HG02610 (cell line): ENCODE results near the gene RAB30.

Source experiments
- ATAC-seq: cut with Tn5 transposase; IDR thresholded peaks from one replicate; pipeline ENCODE4 v1.9.1; 2021; ENCODE audit warnings: mild to moderate bottlenecking, moderate library complexity; ENCODE audit not compliant: unreplicated experiment

RAB30 gene

GRCh38 chr11:83041126-83041525, 30.6 kb downstream of the RAB30 start:
- ATAC-seq: no peak

GRCh38 chr11:83039566-83039965, 32.1 kb downstream of the RAB30 start:
- ATAC-seq: no peak

GRCh38 chr11:83037877-83038276, 33.8 kb downstream of the RAB30 start:
- no peak for ATAC-seq

GRCh38 chr11:83036701-83037100, 35.0 kb downstream of the RAB30 start:
- no peak for ATAC-seq

- ATAC-seq: peak; percentile 65
Observed at GRCh38 chr11:83035070-83035854, 36.4 kb downstream of the RAB30 start.

- peak; percentile 31 for ATAC-seq
Observed at GRCh38 chr11:83034673-83035014, 37.1 kb downstream of the RAB30 start.

GRCh38 chr11:83033972-83034672, 37.6 kb downstream of the RAB30 start:
- ATAC-seq: peak; percentile 44

GRCh38 chr11:83033371-83033770, 38.3 kb downstream of the RAB30 start:
- ATAC-seq: no peak

- ATAC-seq: no peak
Observed at GRCh38 chr11:83031127-83031526, 40.6 kb downstream of the RAB30 start.

- ATAC-seq: no peak
Observed at GRCh38 chr11:83027794-83028193, 43.9 kb downstream of the RAB30 start.

GRCh38 chr11:83027289-83027688, 44.4 kb downstream of the RAB30 start:
- no peak for ATAC-seq

- no peak for ATAC-seq
Observed at GRCh38 chr11:83026229-83026628, 45.5 kb downstream of the RAB30 start.

- no peak for ATAC-seq
Observed at GRCh38 chr11:83025267-83025704, 46.4 kb downstream of the RAB30 start.

GRCh38 chr11:83024270-83024854, 47.3 kb downstream of the RAB30 start:
- ATAC-seq: peak; percentile 36

GRCh38 chr11:83023410-83023809, 48.3 kb downstream of the RAB30 start:
- ATAC-seq: peak; percentile 51

GRCh38 chr11:83021780-83022125, 49.9 kb downstream of the RAB30 start:
- ATAC-seq: no peak

GRCh38 chr11:83020942-83021779, 50.5 kb downstream of the RAB30 start:
- no peak for ATAC-seq

GRCh38 chr11:83019888-83020579, 51.7 kb downstream of the RAB30 start:
- no peak for ATAC-seq

- ATAC-seq: no peak
Observed at GRCh38 chr11:83014951-83015350, 56.7 kb downstream of the RAB30 start.

GRCh38 chr11:83012168-83013067, 59.3 kb downstream of the RAB30 start:
- no peak for ATAC-seq
